IMR-90 (cell line): ENCODE data around the gene HPSE2. TPM values are rescaled to one million over a fixed set of nuclear protein-coding genes. Genes with fewer than 3 reads are reported as not detected.

Source experiments
- ATAC-seq: fragments of 200-7000 bp; cut with Tn5 transposase; 2 replicates; pipeline ENCODE4 v1.9.1; 2020; ENCODE audit warnings: low read depth, mild to moderate bottlenecking, moderate library complexity
- BruUV-seq: library from RNA; stranded (reverse); fragments of 400-500 nt; replicated peaks from 2 replicates; lab custom pipeline; 2021; lab: Mats Ljungman, UMichigan
- CTCF ChIA-PET: fragments of 300-600 bp; formaldehyde crosslinking; extraction: SDS; loops from one replicate; lab custom pipeline; 2021; ENCODE audit warnings: antibody characterized with exemption; lab: Yijun Ruan, JAX
- POLR2A ChIA-PET: fragments of 300-600 bp; sonication (Branson Sonifier 250); formaldehyde crosslinking; loops from one replicate; lab custom pipeline; 2022; ENCODE audit warnings: antibody characterized with exemption; ENCODE audit not compliant: unreplicated experiment; lab: Charles Lee
- DNase-seq: peaks from one replicate; pipeline ENCODE4 v3.0.0; 2013
- H2AFZ ChIP-seq: replicated peaks from 2 replicates; pipeline ENCODE3; 2013; ENCODE audit warnings: low read length, mild to moderate bottlenecking; ENCODE audit not compliant: poor library complexity
- H2AK5ac ChIP-seq: 2 replicates; pipeline ENCODE4 v1.6.1; 2013; ENCODE audit warnings: low read depth, low read length, inconsistent platforms
- H2AK9ac ChIP-seq: replicated peaks from 2 replicates; pipeline ENCODE3; 2013; ENCODE audit warnings: mild to moderate bottlenecking, low read depth, low read length, moderate library complexity; ENCODE audit not compliant: poor library complexity
- H2BK120ac ChIP-seq: 2 replicates; pipeline ENCODE4 v1.6.1; 2013; ENCODE audit warnings: low read depth, low read length, inconsistent platforms
- H2BK15ac ChIP-seq: 3 replicates; pipeline ENCODE4 v1.6.1; 2013; ENCODE audit warnings: low read depth, low read length, inconsistent platforms
- H2BK20ac ChIP-seq: 2 replicates; pipeline ENCODE4 v1.6.1; 2013; ENCODE audit warnings: low read depth, mild to moderate bottlenecking, inconsistent platforms, low read length, moderate library complexity
- H2BK5ac ChIP-seq: 2 replicates; pipeline ENCODE4 v1.6.1; 2013; ENCODE audit warnings: mild to moderate bottlenecking, low read depth, low read length, inconsistent platforms; ENCODE audit not compliant: poor library complexity, severe bottlenecking
- H3K14ac ChIP-seq: replicated peaks from 2 replicates; pipeline ENCODE4 v1.6.1; 2013; ENCODE audit warnings: low read depth, low read length, inconsistent platforms
- H3K18ac ChIP-seq: 2 replicates; pipeline ENCODE4 v1.6.1; 2013; ENCODE audit warnings: low read depth, low read length, control low read depth
- H3K23ac ChIP-seq: 2 replicates; pipeline ENCODE4 v1.6.1; 2013; ENCODE audit warnings: low read depth, low read length, inconsistent platforms
- H3K27ac ChIP-seq: 2 replicates; pipeline ENCODE4 v1.5.1; 2013; ENCODE audit warnings: mild to moderate bottlenecking, control low read depth, low read length; ENCODE audit not compliant: insufficient read depth
- H3K27me3 ChIP-seq: 2 replicates; pipeline ENCODE4 v1.6.1; 2013; ENCODE audit warnings: low read length; ENCODE audit not compliant: control insufficient read depth, insufficient read depth
- H3K36me3 ChIP-seq: 2 replicates; pipeline ENCODE4 v1.6.1; 2013; ENCODE audit warnings: low read length, mixed read lengths; ENCODE audit not compliant: control insufficient read depth, insufficient read depth
- H3K4ac ChIP-seq: 2 replicates; pipeline ENCODE4 v1.6.1; 2013; ENCODE audit warnings: low read depth, low read length, inconsistent platforms
- H3K4me1 ChIP-seq: 2 replicates; pipeline ENCODE4 v1.6.1; 2013; ENCODE audit warnings: low read length, mixed read lengths; ENCODE audit not compliant: control insufficient read depth, insufficient read depth
- H3K4me2 ChIP-seq: 2 replicates; pipeline ENCODE4 v1.6.1; 2013; ENCODE audit warnings: low read depth, mild to moderate bottlenecking, control low read depth, low read length, moderate library complexity
- H3K4me3 ChIP-seq: 2 replicates; pipeline ENCODE4 v1.5.1; 2013; ENCODE audit warnings: low read depth, mild to moderate bottlenecking, control low read depth, low read length, moderate library complexity; ENCODE audit not compliant: insufficient read depth
- H3K56ac ChIP-seq: 2 replicates; pipeline ENCODE4 v1.6.1; 2013; ENCODE audit warnings: low read length, inconsistent platforms; ENCODE audit not compliant: insufficient read depth; ENCODE audit errors: extremely low read depth
- H3K79me1 ChIP-seq, 2 experiments: 2 replicates each; pipeline ENCODE4 v1.6.1; 2013; ENCODE audit warnings: low read length in 2 of 2, inconsistent platforms in 1 of 2, low read depth in 1 of 2
- H3K9ac ChIP-seq: 2 replicates; pipeline ENCODE4 v1.6.1; 2013; ENCODE audit warnings: low read depth, low read length, control low read depth
- H3K9me1 ChIP-seq: 2 replicates; pipeline ENCODE4 v1.6.1; 2013; ENCODE audit warnings: low read length, inconsistent platforms; ENCODE audit not compliant: insufficient read depth
- H3K9me3 ChIP-seq: 2 replicates; pipeline ENCODE4 v1.6.1; 2013; ENCODE audit warnings: low read length; ENCODE audit not compliant: control insufficient read depth, insufficient read depth
- H4K20me1 ChIP-seq: 2 replicates; pipeline ENCODE4 v1.6.1; 2013; ENCODE audit warnings: low read length, inconsistent platforms; ENCODE audit not compliant: insufficient read depth
- H4K5ac ChIP-seq: 2 replicates; pipeline ENCODE4 v1.6.1; 2013; ENCODE audit warnings: mild to moderate bottlenecking, low read depth, low read length, control low read depth
- H4K8ac ChIP-seq, 2 experiments: 2 replicates each; pipeline ENCODE4 v1.6.1; 2013; ENCODE audit warnings: low read depth in 2 of 2, low read length in 2 of 2, control low read depth in 1 of 2, inconsistent platforms in 1 of 2
- H4K91ac ChIP-seq: 2 replicates; pipeline ENCODE4 v1.6.1; 2013; ENCODE audit warnings: low read depth, low read length, inconsistent platforms; ENCODE audit not compliant: insufficient read depth
- BHLHE40 ChIP-seq: fragments of 150-350 bp; IDR thresholded peaks from 2 replicates; pipeline ENCODE4 v1.6.1; 2016; ENCODE audit warnings: mild to moderate bottlenecking, low read depth, low read length
- CEBPB ChIP-seq: IDR thresholded peaks from 2 replicates; pipeline ENCODE4 v1.6.1; 2012; ENCODE audit warnings: low read depth, low read length, improper control_type of control experiment
- CHD1 ChIP-seq: IDR thresholded peaks from 2 replicates; pipeline ENCODE4 v1.6.1; 2012; ENCODE audit warnings: low read depth, low read length, improper control_type of control experiment
- ELK1 ChIP-seq: fragments of 150-350 bp; IDR thresholded peaks from 2 replicates; pipeline ENCODE4 v1.6.1; 2016; ENCODE audit warnings: low read depth, mild to moderate bottlenecking, low read length, moderate library complexity, borderline replicate concordance
- FOS ChIP-seq: fragments of 150-350 bp; IDR thresholded peaks from 2 replicates; pipeline ENCODE4 v1.6.1; 2016; ENCODE audit warnings: low read depth, low read length
- MAFK ChIP-seq: IDR thresholded peaks from 2 replicates; pipeline ENCODE4 v1.6.1; 2012; ENCODE audit warnings: low read depth, low read length, improper control_type of control experiment
- MAZ ChIP-seq: IDR thresholded peaks from 2 replicates; pipeline ENCODE4 v1.6.1; 2012; ENCODE audit warnings: low read depth, mild to moderate bottlenecking, low read length, improper control_type of control experiment, moderate library complexity, borderline replicate concordance
- POLR2A ChIP-seq: IDR thresholded peaks from 2 replicates; pipeline ENCODE4 v1.6.1; 2012; ENCODE audit warnings: mild to moderate bottlenecking, low read depth, low read length
- RAD21 ChIP-seq: IDR thresholded peaks from 2 replicates; pipeline ENCODE4 v1.6.1; 2012; ENCODE audit warnings: low read length, improper control_type of control experiment
- RCOR1 ChIP-seq: IDR thresholded peaks from 2 replicates; pipeline ENCODE4 v1.6.1; 2012; ENCODE audit warnings: mild to moderate bottlenecking, low read length, improper control_type of control experiment; ENCODE audit not compliant: insufficient replicate concordance
- SMC3 ChIP-seq: fragments of 150-350 bp; IDR thresholded peaks from 2 replicates; pipeline ENCODE4 v1.6.1; 2016; ENCODE audit warnings: low read depth, mild to moderate bottlenecking, antibody characterized with exemption, low read length, moderate library complexity
- USF2 ChIP-seq: fragments of 150-350 bp; IDR thresholded peaks from 2 replicates; pipeline ENCODE4 v1.6.1; 2017; ENCODE audit warnings: mild to moderate bottlenecking, antibody characterized with exemption, low read length, low read depth
- WGBS, 2 experiments: methylation state at CpG; one replicate each; pipeline versions ENCODE4 v1.1.5 to v1.1.7; 2013; ENCODE audit warnings: missing lambda C conversion rate in 2 of 2; ENCODE audit not compliant: insufficient read length in 1 of 2; ENCODE audit errors: extremely low coverage in 2 of 2; 5-methylcytosine and 5-hydroxymethylcytosine counted together
- dilution Hi-C: fragments of 300-500 bp; cut with HindIII; formaldehyde crosslinking; loops from one replicate; pipeline ENCODE4 v1.14.3; 2018; ENCODE audit warnings: low sequenced_read_pairs; ENCODE audit not compliant: unreplicated experiment
- in situ Hi-C: fragments of 300-500 bp; cut with MboI; formaldehyde crosslinking; loops from 3 replicates; pipeline ENCODE4 v1.14.3; 2019; ENCODE audit warnings: low sequenced_read_pairs, inconsistent platforms, mixed read lengths
- intact Hi-C: fragments of 100-400 bp; cut with micrococcal nuclease; formaldehyde crosslinking; loops from 2 replicates; pipeline ENCODE4 v1.10.0; 2022
- polyA plus RNA-seq, 3 experiments: library from polyadenylated mRNA; depleted of rRNA; stranded (reverse); fragments of >200 nt; gene quantifications; 2 replicates each; pipeline ENCODE4 v1.2.3, GENCODE V29; 2012; ENCODE audit warnings: low replicate concordance in 1 of 3
- total RNA-seq: library from RNA; depleted of rRNA; stranded (reverse); fragments of >200 nt; gene quantifications from 2 replicates; pipeline ENCODE4 v1.2.3, GENCODE V29; 2012

Gene HPSE2
- total and polyA plus RNA-seq, 2 of the 4 experiments (the other 2 are of a cell fraction): not detected

GRCh38 chr10:98510412-98510995 lies 725.1 kb downstream of the HPSE2 start:
- POLR2A ChIA-PET: no interaction called here
- no peak for ATAC-seq

More at GRCh38 chr10:98510412-98510995, 725.1 kb downstream of the HPSE2 start:
- CTCF ChIA-PET: no interaction called here
- Histone ChIP-seq H4K8ac (no peak overlapping the region), H2AK5ac (no peak overlapping the region), H3K27me3 (no peaks in the 10 kb centered on the region), H3K4ac (no peak overlapping the region), H2BK120ac (no peak overlapping the region), H3K4me2 (no peak overlapping the region), H2BK15ac (no peak overlapping the region), H2AFZ (peak overlapping the region; percentile 48), H3K9me3 (no peaks in the 10 kb centered on the region), H2BK5ac (no peak overlapping the region), H3K14ac (no peak overlapping the region), H3K56ac (no peak overlapping the region), H3K23ac (no peak overlapping the region), H3K4me3 (no peak overlapping the region), H3K79me1 (no peaks in the 10 kb centered on the region), H2BK20ac (no peak overlapping the region), H3K9ac (no peak overlapping the region), H3K4me1 (no peaks in the 10 kb centered on the region), H4K91ac (no peak overlapping the region), H4K20me1 (no peaks in the 10 kb centered on the region), H3K27ac (no peak overlapping the region), H3K36me3 (no peaks in the 10 kb centered on the region), H3K18ac (no peak overlapping the region), H3K9me1 (no peaks in the 10 kb centered on the region), H2AK9ac (no peak overlapping the region), H4K5ac (no peak overlapping the region)
- no peak for TF ChIP-seq CHD1
- TF ChIP-seq USF2: no peak
- TF ChIP-seq RAD21: no peak
- TF ChIP-seq RCOR1: no peak
- no peak for TF ChIP-seq SMC3
- no peak for TF ChIP-seq POLR2A
- no peak for TF ChIP-seq BHLHE40
- TF ChIP-seq ELK1: no peak
- no peak for TF ChIP-seq CEBPB
- no peak for TF ChIP-seq FOS
- TF ChIP-seq MAZ: no peak
- TF ChIP-seq MAFK: no peak
- no peak for DNase-seq
- no TSS peak for BruUV-seq
- in situ Hi-C loops (no loop called here), intact Hi-C loops (no loop called here), dilution Hi-C loops (no loop called here)
- no CpG with 5 or more reads among the region's 4 CpGs for WGBS, 2 experiments
